Pons (tissue), 1 donor: Measurements from ENCODE around the gene IHH.

Experiments
- DNase-seq: peaks from one replicate; pipeline ENCODE4 v3.0.0-alpha.2; 2016; ENCODE audit warnings: low spot score

IHH gene

DNA sequence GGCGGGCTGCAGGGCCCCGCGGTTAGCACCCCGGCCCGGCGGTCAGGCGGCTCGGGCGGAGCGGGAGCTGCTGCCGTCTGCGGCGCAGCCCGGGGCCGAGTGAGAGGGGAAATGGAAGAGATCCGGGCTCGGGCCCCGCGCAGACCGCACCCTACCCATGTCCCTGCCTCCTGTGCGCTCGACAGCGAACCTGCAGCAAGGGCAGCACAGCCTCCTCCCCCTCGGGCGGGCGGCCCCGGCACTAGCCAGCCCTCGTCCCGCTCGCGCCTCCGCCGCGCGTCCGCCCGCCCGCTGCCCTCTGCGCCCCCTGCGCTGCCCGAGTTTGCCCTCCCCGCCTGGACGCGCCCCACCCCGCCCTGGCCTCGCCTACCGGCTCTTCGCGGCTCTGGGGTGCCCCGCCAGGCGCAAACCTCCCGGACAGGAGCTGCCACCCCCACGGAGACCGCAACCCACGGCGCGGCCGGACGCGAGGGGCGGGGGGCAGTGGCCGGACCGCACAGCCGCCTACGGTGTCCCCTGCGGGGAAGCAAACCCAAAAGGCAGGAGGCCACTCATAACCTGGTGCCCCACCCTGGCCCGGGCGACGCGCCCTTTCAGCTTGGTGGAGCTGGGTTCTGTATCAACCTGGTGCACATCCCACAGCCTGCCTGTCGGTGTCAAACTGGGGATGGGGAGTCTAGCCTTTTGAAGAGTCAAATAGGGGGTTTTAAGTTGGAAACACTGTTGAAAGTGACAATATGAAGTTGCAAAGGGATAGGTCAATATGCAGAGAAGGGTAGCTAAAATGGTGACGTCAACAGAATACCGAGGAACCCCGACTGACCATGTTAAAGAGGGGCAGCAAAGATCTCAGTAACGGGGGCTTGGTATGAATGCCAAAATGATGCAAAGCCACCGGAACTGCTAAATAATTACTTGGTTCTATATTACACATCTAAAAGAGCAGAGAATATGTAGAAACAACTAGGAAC lies at the start of gene IHH:
IHH (minus strand) TSS at position 101 of the 971 bp plus-strand sequence. CDS start 454 bp downstream, outside the sequence.
- no peak for DNase-seq

DNA sequence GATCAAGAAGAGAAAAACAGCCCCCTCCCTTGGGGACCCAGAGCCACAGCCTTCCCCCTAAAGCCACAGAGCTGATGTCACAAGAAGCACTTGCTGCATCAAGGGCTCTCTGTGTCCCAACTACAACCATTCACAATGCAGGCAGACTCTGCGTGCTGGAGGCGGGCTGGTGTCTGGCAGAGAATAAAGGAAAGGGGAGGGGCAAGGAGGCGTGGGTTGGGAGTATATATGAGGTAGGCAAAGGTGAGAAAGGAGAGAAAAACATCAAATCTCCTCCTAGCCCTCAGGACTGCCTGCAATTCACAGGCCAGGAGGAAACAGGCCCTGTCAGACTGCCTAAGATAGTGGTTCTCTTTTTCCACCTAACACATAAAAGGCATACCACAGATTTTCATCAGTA lies 48.8 kb upstream of the IHH start:
- peak; percentile 31 for DNase-seq

DNA sequence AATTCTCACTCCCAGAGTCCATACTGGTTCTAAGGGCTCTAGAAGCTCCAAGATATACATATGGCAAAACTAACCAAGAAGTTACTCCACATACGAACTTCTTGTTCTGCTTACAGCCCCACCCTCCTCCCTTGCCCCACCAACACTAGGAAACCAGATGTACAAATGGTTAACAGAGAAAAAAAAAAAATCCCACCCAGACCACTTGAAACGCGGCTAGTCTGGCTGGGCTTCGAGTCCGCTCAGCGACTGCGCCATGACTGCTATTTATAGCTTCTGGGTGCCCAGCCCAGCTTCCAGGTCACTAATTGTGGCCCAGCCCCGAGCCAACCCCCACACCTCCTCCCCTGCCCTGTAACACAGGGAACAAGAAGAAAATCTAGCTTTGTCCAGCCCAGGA lies 47.0 kb upstream of the IHH start:
- DNase-seq: no peak

DNA sequence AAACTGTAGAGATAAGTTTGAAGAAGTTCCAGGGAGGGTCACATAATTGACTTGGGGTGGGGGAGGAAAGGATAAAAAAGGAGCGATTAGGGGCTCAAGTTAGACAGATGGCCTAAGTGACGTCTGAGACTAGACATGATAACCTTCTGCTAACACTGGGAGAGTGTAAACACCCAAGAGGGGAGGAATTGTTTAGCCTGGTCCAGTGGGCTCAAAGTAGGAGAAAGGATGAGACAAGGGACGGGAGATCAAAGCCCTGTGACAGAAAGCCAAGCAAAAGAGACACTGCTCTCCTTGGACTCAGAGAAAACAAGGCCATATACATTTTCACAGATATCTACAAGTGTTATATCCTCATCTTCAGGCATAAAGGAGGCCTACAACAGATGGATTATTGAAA lies 45.5 kb upstream of the IHH start:
- no peak for DNase-seq

DNA sequence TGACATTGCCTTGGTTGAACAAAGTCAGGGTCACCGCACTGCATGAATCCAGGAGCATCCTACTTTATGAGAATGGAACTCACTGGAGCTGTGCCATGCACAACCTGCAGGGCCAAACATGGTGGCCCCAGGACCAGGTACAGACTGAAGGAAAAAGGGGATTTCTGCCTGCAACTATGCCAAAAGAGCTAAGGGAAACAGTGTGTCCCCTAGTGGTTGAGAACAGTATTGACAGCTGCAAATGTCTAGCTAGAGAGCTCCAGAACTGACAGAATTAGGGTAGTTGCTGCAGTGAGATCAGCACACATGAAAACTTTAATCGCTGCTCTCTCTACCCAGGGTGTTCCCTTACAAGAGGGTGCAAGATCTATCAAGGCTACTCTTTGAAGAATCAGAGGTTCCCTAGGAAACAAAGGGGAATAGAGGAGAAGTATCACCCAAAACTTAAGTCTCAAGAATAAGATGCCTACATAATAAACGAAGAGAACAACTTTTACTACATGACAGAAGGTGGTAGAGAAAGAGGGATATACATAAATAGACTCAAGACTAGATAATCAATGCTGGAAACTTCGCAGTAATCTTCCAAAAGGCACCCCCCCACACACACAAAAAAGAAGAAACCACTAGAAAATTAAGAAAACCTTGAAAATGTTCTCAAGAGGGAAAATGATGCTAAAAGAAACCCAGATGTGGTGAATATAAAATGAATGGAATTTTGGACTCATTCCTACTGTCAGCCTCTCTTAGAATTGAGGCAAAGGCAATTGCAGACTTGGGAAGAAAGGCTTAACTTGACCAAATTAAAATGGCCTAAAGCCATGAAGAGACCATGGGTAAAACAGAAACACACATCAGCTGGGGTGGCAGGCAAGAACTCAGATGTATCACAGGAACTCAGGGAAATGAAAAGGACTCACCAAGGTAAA lies 43.6 kb upstream of the IHH start:
- DNase-seq: no peak

DNA sequence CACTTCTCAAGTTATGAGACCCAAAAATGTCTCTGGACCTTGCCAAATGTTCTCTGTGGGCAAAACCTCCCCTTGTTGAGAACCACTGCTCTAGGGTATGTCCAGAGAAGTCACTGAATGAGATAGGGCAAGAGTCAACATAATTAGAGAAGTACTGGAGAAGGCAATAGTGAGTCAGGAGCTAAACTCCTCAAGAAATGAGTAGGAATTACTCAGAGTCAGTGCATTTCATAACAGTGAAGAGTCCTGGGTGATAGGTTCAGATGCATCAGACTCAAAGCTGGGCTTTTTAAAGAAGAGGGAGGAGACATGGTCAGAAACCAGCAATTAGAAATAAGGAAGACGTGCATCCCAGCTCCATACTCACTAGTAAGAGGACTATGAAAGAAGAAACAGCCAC lies 38.6 kb upstream of the IHH start:
- DNase-seq: no peak

DNA sequence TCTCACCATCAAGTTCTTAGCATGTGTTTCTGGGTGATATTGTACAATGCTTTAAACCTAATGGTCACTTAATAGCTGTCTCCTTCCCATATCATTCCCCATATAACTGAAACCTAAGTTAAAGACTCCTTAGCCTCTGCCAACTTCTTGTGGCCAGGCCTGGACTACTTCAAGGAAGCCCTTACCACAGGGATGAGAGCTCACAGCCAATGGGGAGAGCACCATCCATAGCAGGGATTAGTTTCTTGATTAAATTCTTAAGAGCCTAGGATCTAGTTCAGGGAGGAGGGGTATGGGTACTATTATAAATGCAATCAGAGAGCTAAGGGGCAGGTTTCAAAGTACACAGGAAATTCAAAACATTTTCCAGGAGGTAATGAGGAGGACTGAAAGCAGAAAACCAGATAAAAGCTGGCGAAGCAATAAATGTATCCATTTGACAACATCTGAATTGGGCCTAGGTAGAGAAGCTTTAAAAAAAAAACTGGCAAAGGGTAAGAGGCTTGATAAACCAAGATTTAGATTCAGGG lies 34.8 kb upstream of the IHH start:
- no peak for DNase-seq

DNA sequence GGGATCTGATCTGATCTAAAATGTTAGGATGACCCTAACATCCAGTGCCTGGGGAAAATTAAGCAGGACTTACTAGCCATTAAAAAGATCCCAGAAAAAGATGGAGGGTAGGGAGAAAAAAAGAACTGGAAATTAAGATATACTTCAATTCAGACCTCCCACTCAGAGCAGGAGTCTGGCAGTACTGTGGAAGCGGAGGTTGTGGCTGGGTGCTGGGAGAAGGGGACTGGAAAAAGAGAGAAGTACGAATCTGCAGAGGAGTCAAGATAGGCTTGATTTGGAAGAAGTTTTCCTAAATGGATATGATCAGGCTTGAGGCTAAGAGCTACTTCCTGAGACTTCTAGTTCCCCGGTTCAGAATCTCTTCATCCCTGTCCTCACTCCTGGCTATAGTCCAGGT lies 33.5 kb upstream of the IHH start:
- no peak for DNase-seq

DNA sequence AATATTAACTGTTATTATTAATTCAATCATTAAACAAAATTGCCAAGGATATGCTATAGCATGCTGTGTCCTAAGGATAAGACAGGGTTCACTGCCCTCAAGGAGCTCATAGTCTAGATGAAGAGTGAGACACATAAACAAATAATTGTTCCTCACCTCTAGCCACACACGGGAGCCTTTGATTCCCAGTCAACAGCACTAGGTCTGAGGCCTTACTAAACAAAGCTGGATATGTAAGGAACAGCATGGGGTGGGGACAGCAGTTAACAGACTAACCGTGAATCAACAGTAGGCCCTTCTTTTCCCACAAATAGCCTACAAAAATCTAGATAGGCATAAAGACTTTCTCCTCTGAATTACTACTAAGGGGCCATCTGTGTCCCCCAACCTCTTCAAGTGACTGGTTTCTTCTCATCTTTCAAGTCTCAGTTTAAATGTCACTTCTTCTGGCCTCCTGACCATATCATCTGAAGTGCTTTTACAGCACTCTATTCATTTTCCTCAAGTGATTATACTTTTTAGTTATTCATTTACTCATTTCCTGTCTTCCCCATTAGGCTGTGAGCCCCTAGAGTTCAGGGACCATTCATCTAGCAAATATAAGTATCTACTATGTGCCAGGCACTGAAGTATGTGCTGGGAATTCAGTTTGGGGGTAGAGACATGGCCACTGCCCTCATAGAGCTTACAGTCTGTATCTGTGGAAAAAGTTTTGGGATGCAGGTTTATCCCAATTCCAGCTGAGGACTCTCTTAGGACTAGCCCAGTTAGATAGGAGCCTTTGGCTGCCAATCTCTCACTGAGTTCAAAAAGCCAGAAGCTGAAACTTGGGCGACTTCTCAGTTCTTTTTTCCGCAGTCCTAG lies 29.9 kb upstream of the IHH start:
- no peak for DNase-seq

DNA sequence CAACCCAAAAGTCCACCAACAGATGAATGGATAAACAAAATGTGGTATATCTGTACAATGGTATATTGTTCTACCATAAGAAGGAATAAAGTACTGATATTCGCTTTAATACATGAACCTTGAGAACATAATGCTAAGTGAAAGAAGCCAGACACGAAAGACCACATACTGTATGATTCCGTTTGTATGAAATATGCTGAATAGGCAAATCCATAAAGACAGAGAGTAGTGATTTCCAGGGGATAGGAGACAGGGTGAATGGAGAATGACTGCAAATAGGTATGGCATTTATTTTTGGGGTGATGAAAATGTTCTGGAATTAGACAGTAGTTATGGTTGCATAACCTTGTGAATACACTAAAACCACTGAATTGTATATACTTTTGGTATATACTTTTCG lies 28.6 kb upstream of the IHH start:
- DNase-seq: no peak

DNA sequence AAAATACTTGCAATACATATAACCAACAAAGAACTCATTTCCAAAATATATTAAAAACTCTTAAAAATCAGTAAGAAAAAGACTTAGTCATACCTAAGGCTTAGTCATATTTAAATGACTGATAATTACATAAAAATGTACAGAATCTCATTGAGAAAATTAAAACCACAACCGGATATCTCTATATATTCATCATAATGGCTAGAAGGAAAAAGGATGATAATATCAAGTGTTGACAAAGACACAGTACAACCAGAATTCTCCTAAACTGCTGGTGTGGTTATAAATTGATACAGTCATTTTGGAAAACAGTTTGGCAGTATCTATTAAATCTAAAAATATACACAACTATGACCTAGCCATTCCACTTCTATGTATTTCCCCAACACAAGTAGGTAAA lies 27.1 kb upstream of the IHH start:
- no peak for DNase-seq

DNA sequence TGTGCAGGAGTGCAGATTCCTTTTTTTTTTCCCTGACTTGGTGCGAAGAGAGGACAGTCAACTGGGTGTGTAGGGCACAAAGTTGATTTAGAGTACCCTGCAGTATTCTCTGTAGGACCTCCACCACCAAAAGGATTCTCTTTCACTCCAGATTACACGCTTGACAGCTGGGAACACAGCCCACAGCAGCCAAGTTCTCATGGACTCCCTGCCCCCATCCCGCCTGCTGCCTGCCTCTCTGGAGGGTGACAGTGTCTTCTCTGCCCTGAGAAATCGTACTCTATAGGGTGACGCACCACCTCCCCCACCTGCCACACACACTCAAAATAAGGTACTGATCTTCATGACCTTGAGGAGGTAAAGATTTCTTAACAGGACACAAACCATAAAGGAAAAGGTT lies 26.6 kb upstream of the IHH start:
- no peak for DNase-seq

DNA sequence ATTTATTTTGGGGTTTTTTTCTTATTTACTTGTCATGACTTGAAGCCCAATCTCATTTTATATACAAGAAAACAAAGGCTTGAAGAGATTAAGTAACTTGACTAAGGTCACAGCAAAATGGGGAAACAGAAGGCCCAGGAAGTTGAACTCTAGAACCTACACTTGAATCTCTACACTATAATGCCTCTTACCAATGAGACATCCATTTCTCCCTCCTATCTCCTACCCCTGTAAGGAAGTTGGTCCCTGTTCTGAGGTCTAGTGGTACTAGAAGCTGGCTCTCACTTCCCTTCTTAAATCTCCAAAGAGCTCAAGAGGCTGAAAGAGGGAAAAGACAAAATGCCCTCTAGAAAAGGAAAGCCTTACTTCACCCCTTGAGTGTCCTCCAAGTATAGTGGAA lies 25.5 kb upstream of the IHH start:
- peak; percentile 9 for DNase-seq

DNA sequence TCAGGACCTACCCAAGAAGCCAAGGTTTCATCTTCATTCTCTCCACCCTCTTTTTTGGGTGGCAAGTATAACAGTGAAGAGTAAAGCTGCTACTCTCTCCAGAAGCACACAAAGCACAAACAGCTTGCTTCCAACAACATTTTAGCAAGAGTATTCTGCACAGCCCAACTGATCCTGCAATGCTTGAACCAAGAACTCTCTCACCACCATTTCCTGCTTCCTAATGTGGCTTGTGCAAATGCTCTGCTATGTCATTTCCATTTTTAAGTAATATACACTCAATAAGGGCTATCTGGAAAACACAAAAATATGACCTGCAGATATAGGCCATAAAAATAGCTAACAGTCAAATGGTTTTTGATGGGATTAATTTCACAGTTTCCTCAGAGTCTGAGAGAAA lies 24.1 kb upstream of the IHH start:
- DNase-seq: no peak

DNA sequence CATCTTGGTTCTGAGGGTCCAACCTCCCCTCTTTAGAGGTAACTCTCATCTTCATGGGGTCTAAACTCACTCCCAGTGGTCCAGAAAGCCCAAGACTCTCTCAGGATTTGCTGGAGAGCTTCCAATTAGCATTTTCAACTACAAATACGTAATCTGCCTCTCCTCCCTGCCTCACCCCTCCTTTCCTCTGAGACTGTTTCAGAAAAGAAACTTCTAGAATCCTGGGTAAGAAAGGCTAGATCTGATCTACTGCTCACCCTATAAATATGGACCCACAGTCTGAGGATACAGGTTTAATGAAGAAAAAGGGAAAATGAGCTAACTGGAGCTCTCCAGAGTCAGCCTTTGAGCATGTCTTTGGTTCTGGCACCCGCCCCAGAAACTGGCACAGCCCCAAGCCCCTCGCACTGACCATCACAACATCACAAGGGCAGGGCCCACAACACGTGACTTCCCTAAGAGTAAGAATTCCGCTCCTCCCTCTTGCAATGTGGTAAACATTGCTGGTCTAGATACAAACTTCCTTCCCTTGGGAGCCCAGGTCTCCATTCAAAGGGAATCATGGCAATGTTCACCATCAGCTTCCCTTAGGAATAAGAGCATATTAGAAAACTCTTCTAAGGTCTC lies 21.7 kb upstream of the IHH start:
- DNase-seq: no peak

DNA sequence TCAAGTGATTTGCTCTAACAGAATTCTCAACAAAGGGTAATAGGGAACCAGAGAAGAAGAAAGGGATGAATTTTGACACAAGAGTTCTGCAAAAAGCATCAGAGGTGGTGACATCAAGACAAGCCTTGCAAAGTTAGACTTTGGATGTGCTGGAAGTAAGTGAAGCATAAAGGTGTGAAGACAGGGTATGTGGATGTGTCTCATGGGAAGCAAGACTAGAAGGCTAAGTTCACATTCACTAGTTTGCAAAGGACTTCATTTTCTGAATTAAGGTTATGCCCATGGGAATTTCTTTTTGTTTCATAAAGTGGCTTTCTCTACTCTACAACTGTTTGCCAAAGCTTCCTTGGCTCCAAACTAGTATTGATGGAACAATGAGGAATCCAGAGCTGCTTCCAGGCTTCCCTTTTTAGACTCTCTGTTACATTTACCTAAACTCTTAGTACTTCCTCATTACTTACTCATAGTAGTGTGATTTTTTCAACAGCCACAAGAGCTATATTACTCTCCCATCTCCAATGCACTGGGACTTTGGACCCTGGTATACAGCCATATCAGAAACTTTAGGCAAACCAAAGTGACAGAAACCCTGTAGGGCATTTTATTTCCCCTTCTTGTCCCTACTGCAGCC lies 21.1 kb upstream of the IHH start:
- no peak for DNase-seq

DNA sequence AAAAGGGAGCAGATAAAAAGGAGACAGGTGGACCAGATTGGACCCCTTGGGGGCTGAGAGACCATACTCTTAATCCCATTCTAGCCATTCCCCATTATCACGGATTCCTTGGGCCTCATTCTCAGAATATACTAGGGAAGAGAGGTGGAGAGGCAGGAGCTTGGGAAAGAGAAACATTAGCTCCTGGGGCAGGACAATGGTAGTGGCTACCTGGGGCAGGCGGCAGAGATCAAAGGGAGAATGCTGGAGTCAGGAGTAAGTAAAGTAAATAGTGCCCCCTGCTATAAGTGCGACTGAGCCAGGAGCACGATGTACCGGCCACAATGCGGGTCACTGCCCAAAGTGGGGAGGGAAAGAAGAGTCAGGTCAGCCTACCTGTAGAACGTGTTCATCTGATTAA lies 20.4 kb upstream of the IHH start:
- DNase-seq: no peak

DNA sequence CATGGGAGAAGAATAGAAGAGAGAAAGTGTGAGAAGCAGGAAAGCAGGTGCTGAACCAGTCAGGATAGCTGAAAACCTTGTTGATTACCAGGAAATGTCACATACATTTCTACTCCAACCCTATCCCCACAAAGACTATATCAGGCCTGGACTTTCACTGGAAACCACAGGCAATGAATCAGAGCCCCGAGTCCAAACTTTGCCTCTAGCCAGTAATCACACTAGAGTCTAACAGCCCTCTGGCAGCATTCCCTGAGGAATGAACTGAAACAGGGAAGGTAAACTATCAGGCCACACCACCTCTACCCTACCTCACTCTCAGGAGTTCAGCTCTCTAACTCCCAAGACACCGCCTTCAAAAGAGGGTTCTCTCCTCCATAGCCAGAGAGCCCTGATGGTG lies 18.7 kb upstream of the IHH start:
- no peak for DNase-seq

DNA sequence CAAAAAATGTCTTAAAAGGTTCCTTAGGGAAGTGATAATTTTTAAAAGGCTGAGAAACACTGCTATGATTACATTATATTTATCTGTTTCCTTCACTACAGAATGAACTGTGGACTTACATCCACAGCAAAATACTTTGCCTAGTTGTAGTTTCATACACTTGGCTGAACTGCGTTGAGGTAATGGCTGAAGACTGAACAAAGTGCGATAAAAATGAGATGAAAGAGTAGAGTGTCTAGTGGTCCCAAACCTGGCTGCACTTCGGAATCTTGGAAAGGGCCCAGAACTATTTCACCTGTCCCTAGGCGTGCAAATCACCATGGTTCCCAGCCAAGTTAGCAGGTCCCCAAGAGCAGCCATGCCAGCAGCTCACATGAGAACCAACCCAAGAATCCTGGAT lies 18.2 kb upstream of the IHH start:
- no peak for DNase-seq

DNA sequence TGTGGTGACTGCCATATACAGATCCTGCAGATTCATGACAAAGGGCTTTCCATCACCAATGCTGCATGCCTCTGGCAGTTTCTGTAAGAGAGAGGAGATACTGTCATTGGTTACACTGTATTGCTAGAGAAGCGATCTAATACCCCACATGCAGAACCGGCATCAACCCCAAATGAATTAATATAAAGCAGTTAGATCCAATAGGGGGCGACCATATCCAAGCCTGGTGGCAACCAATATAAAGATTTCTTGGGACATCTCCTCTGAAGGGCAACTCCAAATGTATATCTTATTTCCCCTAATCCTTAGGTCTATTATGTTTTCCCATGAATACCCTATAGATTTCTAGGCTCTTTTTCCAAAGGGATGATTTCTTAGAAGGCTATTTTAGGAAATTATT lies 17.4 kb upstream of the IHH start:
- no peak for DNase-seq

DNA sequence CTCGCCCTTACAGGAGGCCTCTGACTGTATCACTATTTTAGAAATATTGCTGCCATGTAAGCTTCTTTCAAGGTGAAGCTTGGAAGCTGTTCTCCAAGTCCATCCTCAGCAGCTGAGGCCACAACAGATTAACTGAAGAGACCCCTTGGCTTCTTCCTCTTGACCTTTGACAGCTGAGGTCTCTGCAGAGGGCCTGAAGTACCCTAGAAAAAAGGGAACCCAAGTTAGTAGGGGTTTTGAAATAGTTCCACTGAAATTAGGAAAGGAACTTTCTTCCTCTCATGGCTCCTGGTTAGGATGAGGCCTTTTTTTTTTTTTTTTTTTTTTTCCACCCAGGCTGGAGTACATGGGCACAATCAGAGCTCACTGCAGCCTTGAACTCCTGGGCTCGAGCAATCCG lies 15.5 kb upstream of the IHH start:
- no peak for DNase-seq
